Mucosa of descending colon (tissue), 3 donors: ENCODE data around the gene GNAZ. TPM values are rescaled to one million over a fixed set of nuclear protein-coding genes. Genes with fewer than 3 reads are reported as not detected.

Experiments
- ATAC-seq: fragments of 200-7000 bp; cut with Tn5 transposase; one replicate; pipeline ENCODE4 v1.9.1; 2020; ENCODE audit warnings: mild to moderate bottlenecking, moderate library complexity
- DNase-seq, 3 donors: peaks; one replicate each; pipeline ENCODE4 v3.0.0-alpha.2; 2020
- H3K36me3 ChIP-seq: fragments of 200-600 bp; one replicate; pipeline ENCODE4 v1.8.0; 2021; ENCODE audit warnings: low read depth, mild to moderate bottlenecking
- H3K4me1 ChIP-seq: fragments of 200-600 bp; one replicate; pipeline ENCODE4 v1.8.0; 2021; ENCODE audit warnings: low read depth, mild to moderate bottlenecking
- H3K4me3 ChIP-seq: fragments of 200-600 bp; one replicate; pipeline ENCODE4 v1.8.0; 2021; ENCODE audit warnings: mild to moderate bottlenecking
- H3K9me3 ChIP-seq: fragments of 200-600 bp; one replicate; pipeline ENCODE4 v1.8.0; 2021; ENCODE audit warnings: mild to moderate bottlenecking
- CTCF ChIP-seq: fragments of 200-600 bp; IDR thresholded peaks from one replicate; pipeline ENCODE4 v1.8.0; 2022; ENCODE audit warnings: antibody characterized with exemption, mild to moderate bottlenecking
- intact Hi-C, 2 donors: fragments of 100-400 bp; cut with DNase I in 1 of 2; cut with micrococcal nuclease in 1 of 2; formaldehyde crosslinking; loops; one replicate each; pipeline versions ENCODE4 v1.11.0 to v1.11.1; 2022; cut with DNase I, micrococcal nuclease
- total RNA-seq, 3 donors: library from RNA; stranded (reverse); fragmentation: NEBNext Ultra II Directional in 2 of 3; extraction: Animal tissue kit (Norgen Biotek cat#: 25700) in 2 of 3; gene quantifications; one replicate each; pipeline versions ENCODE4 v1.2.1 to v1.2.4, GENCODE V29; 2021 to 2023
- donor health status: DM: no; HTN: no; CAD: no; lungs with moderate emphysema.
- donor health status: DM: no; HTN: no; CAD: no.
- donor health status: DM: no; HTN: yes; CAD: no.

GNAZ gene
- total RNA-seq, 3 donors from 2014 or later: 0.96 to 25.1 (median 1.7) TPM

GRCh38 chr22:23066200-23067022, 3.9 kb upstream of the GNAZ start:
- H3K9me3 ChIP-seq: no peaks in the 10 kb centered on the region
- TF ChIP-seq CTCF: no peak
- DNase-seq: peak in 1 of 3 donors; percentile 23
- no peaks in the 10 kb centered on the region for H3K36me3 ChIP-seq
- H3K4me1 ChIP-seq: peaks cover 11% of the 10 kb centered on the region
- intact Hi-C loops: no loop called here
- H3K4me3 ChIP-seq: no peak overlapping the region
- no peak for ATAC-seq

GRCh38 chr22:23067023-23067650, 3.2 kb upstream of the GNAZ start:
- Histone ChIP-seq H3K4me1 (peaks cover 11% of the 10 kb centered on the region), H3K9me3 (no peaks in the 10 kb centered on the region), H3K36me3 (no peaks in the 10 kb centered on the region), H3K4me3 (no peak overlapping the region)
- TF ChIP-seq CTCF: no peak
- DNase-seq (peak in 1 of 3 donors; percentile 29), ATAC-seq (no peak)
- intact Hi-C loops: no loop called here

- no peaks in the 10 kb centered on the region for H3K9me3 ChIP-seq
- no peak overlapping the region for H3K4me3 ChIP-seq
- peaks cover 11% of the 10 kb centered on the region for H3K4me1 ChIP-seq
- H3K36me3 ChIP-seq: no peaks in the 10 kb centered on the region
- intact Hi-C loops: no loop called here
- ATAC-seq: no peak
- TF ChIP-seq CTCF: no peak
- DNase-seq: no peak
Observed at GRCh38 chr22:23067691-23068090, 2.6 kb upstream of the GNAZ start.

- DNase-seq (peak in 1 of 3 donors; percentile 37), ATAC-seq (no peak)
- Histone ChIP-seq H3K9me3 (no peaks in the 10 kb centered on the region), H3K36me3 (no peaks in the 10 kb centered on the region), H3K4me1 (peaks cover 11% of the 10 kb centered on the region), H3K4me3 (no peak overlapping the region)
- TF ChIP-seq CTCF: no peak
- intact Hi-C loops: no loop called here
Observed at GRCh38 chr22:23068096-23068831, 2.1 kb upstream of the GNAZ start.

- DNase-seq (peak in 2 of 3 donors; percentile 14 to 17), ATAC-seq (no peak)
- TF ChIP-seq CTCF: no peak
- H3K9me3 ChIP-seq: no peaks in the 10 kb centered on the region
- H3K4me3 ChIP-seq: no peak overlapping the region
- H3K4me1 ChIP-seq: peaks cover 11% of the 10 kb centered on the region
- no peaks in the 10 kb centered on the region for H3K36me3 ChIP-seq
- intact Hi-C loops: no loop called here
Observed at GRCh38 chr22:23068832-23069385, 1.4 kb upstream of the GNAZ start.
